Heart left ventricle (tissue), 16 donors: Measurements from ENCODE around the gene CAGE1. TPM values are rescaled to one million over a fixed set of nuclear protein-coding genes. Genes with fewer than 3 reads are reported as not detected.

ENCODE experiments used
- ATAC-seq, 4 donors: fragments of 200-7000 bp; cut with Tn5 transposase; one replicate each; pipeline ENCODE4 v1.9.1; 2020 to 2022; ENCODE audit warnings: moderate library complexity in 4 of 4, mild to moderate bottlenecking in 3 of 4, moderate number of reproducible peaks in 1 of 4
- DNase-seq, 5 donors: peaks; one replicate each; pipeline ENCODE4 v3.0.0-alpha.2; 2020
- H3K27ac ChIP-seq, 12 donors: fragments of 200-600 bp; sonication (generic) in 4 of 12; one replicate each; pipeline versions ENCODE4 v1.5.0 to v1.8.0; 2016 to 2022; ENCODE audit warnings: mild to moderate bottlenecking in 2 of 12
- H3K27me3 ChIP-seq, 9 donors: fragments of 200-600 bp; sonication (generic) in 2 of 9; one replicate each; pipeline versions ENCODE4 v1.5.1 to v1.8.0; 2016 to 2022; ENCODE audit warnings: mild to moderate bottlenecking in 3 of 9
- H3K36me3 ChIP-seq, 9 donors: fragments of 200-600 bp; sonication (generic) in 2 of 9; one replicate each; pipeline versions ENCODE4 v1.5.0 to v1.8.0; 2018 to 2022; ENCODE audit warnings: mild to moderate bottlenecking in 2 of 9
- H3K4me1 ChIP-seq, 12 donors: fragments of 200-600 bp; sonication (generic) in 4 of 12; one replicate each; pipeline versions ENCODE4 v1.5.0 to v1.8.0; 2016 to 2022; ENCODE audit warnings: mild to moderate bottlenecking in 3 of 12
- H3K4me3 ChIP-seq, 12 donors: fragments of 200-600 bp; sonication (generic) in 4 of 12; one replicate each; pipeline versions ENCODE4 v1.5.0 to v1.8.0; 2017 to 2022; ENCODE audit warnings: mild to moderate bottlenecking in 9 of 12, moderate library complexity in 4 of 12
- H3K9me3 ChIP-seq, 12 donors: fragments of 200-600 bp; sonication (generic) in 4 of 12; one replicate each; pipeline versions ENCODE4 v1.5.0 to v1.8.0; 2016 to 2022; ENCODE audit warnings: mild to moderate bottlenecking in 1 of 12
- CTCF ChIP-seq, 12 donors: fragments of 200-600 bp; sonication (generic) in 4 of 12; IDR thresholded peaks; one replicate each; pipeline versions ENCODE4 v1.5.0 to v1.8.0; 2018 to 2022; ENCODE audit warnings: antibody characterized with exemption in 12 of 12, mild to moderate bottlenecking in 5 of 12
- POLR2A ChIP-seq, 2 donors: fragments of 450-650 bp; IDR thresholded peaks; one replicate each; pipeline ENCODE4 v1.6.1; 2017; ENCODE audit warnings: antibody characterized with exemption in 2 of 2, mild to moderate bottlenecking in 2 of 2, moderate library complexity in 2 of 2
- WGBS, 4 donors: extraction: QIAGEN DNeasy Blood & Tissue Kit in 2 of 4; methylation state at CpG; one replicate each; pipeline versions ENCODE4 v1.1.5 to v1.1.7; 2013 to 2018; 5-methylcytosine and 5-hydroxymethylcytosine counted together
- intact Hi-C, 10 donors: fragments of 100-400 bp; cut with DNase I; formaldehyde crosslinking; loops; one replicate each; pipeline versions ENCODE4 v1.11.1 to v1.14.2; 2022
- polyA plus RNA-seq, 2 donors: library from polyadenylated mRNA; stranded (reverse); fragments of 200-250 nt; gene quantifications; one replicate each; pipeline ENCODE4 v1.2.3, GENCODE V29; 2013
- total RNA-seq, 9 donors: library from RNA; depleted of rRNA in 2 of 9; stranded (reverse); fragments of >200 nt in 2 of 9; fragmentation: NEBNext Ultra II Directional in 3 of 9; extraction: Animal tissue kit (Norgen Biotek cat#: 25700) in 3 of 9; gene quantifications; one replicate each; pipeline versions ENCODE4 v1.1.0 to v1.2.4, GENCODE V29; 2016 to 2023
- donor health status: ischemic (EF 13 %, LVEDD 7.1; RV severe dilation, severe dysfunction).
- donor health status: healthy with polysubstance abuse.
- donor health status: DM: no; HTN: yes; CAD: no.
- donor health status: DM: no; HTN: no; CAD: no.
- donor health status: ischemic (EF 25% LVEDD 6.9; RV normal size, moderate dysfunction).
- donor health status: ischemic (EF 25% LVEDD 5.7; RV mildly dilated, moderate dysfunction).
- donor health status: healthy.
- donor health status: DM: yes; HTN: yes; CAD: no.
- donor health status: ischemic (EF 35%, LVEDD 5.7; RV mildly dilated, moderate dysfunction).
- donor health status: nonischemic (EF 11% LVEDD 7.7; RV severe dilation, severe dysfunction).
- donor health status: DM: yes; HTN: yes; CAD: no.
- donor health status: PGD.
- donor health status: ischemic (EF 29% LVEDD 5.4; RV normal size, mild dysfunction).
- donor health status: nonischemic (EF 23%, LVEDD 6.1; RV moderate dilation, normal function).

CAGE1 gene
- total and polyA plus RNA-seq, 11 donors: 0.54 TPM; not detected in 10

GRCh38 chr6:7332090-7332745 lies 57.3 kb downstream of the CAGE1 start:
- no peak for DNase-seq
- Histone ChIP-seq H3K4me1 (peaks cover 0 to 17% (median 0%) of the 10 kb centered on the region in 12 donors), H3K27me3 (peaks cover 0 to under 1% (median 0%) of the 10 kb centered on the region in 9 donors), H3K9me3 (no peaks in the 10 kb centered on the region), H3K36me3 (no peaks in the 10 kb centered on the region), H3K27ac (no peak overlapping the region), H3K4me3 (no peak overlapping the region)
- no peak for ATAC-seq
- no peak for TF ChIP-seq POLR2A (IDR thresholded peaks at IDR 0.05)
- no peak for TF ChIP-seq CTCF (IDR thresholded peaks at IDR 0.05)
- WGBS, 4 donors: 79 to 87% (median 83%) methylated on average over 8 of the region's 8 CpGs
- intact Hi-C loops: no loop called here

- WGBS, 4 donors: 88 to 91% (median 89%) methylated on average over 7 of the region's 7 CpGs
- TF ChIP-seq POLR2A (IDR thresholded peaks at IDR 0.05) (no peak), CTCF (IDR thresholded peaks at IDR 0.05) (no peak)
- intact Hi-C loops: no loop called here
- H3K4me1 ChIP-seq: peaks cover 0 to 22% (median 0%) of the 10 kb centered on the region in 12 donors
- peaks cover 0 to 2% (median 0%) of the 10 kb centered on the region in 9 donors for H3K27me3 ChIP-seq
- H3K9me3 ChIP-seq: no peaks in the 10 kb centered on the region
- no peak for ATAC-seq
- no peak overlapping the region for H3K27ac ChIP-seq
- no peak for DNase-seq
- no peak overlapping the region for H3K4me3 ChIP-seq
- no peaks in the 10 kb centered on the region for H3K36me3 ChIP-seq
Measured at GRCh38 chr6:7331452-7331851, 58.1 kb downstream of the CAGE1 start.

GRCh38 chr6:7328243-7328642 lies 61.3 kb downstream of the CAGE1 start:
- DNase-seq: no peak
- no peak overlapping the region for H3K27ac ChIP-seq
- intact Hi-C loops: no loop called here
- H3K36me3 ChIP-seq: no peaks in the 10 kb centered on the region
- peak in 1 of 4 donors; percentile 13 for ATAC-seq
- H3K27me3 ChIP-seq: peaks cover 0 to 2% (median 0%) of the 10 kb centered on the region in 9 donors
- peaks cover 0 to 41% (median 0%) of the 10 kb centered on the region in 12 donors for H3K4me1 ChIP-seq
- WGBS, 4 donors: 45 to 71% (median 53%) methylated on average over 2 of the region's 2 CpGs
- TF ChIP-seq POLR2A (IDR thresholded peaks at IDR 0.05): no peak
- no peak overlapping the region for H3K4me3 ChIP-seq
- H3K9me3 ChIP-seq: no peaks in the 10 kb centered on the region

GRCh38 chr6:7325750-7326149 lies 63.8 kb downstream of the CAGE1 start:
- no peaks in the 10 kb centered on the region for H3K9me3 ChIP-seq
- H3K4me1 ChIP-seq: peaks cover 0 to 31% (median 0%) of the 10 kb centered on the region in 12 donors
- WGBS, 4 donors: 76 to 85% (median 82%) methylated on average over 3 of the region's 3 CpGs
- TF ChIP-seq POLR2A (IDR thresholded peaks at IDR 0.05) (no peak), CTCF (IDR thresholded peaks at IDR 0.05) (no peak)
- ATAC-seq (no peak), DNase-seq (no peak)
- intact Hi-C loops: no loop called here
- H3K4me3 ChIP-seq: no peak overlapping the region
- H3K36me3 ChIP-seq: no peaks in the 10 kb centered on the region
- peak overlapping the region in 1 of 12 donors; percentile 6 for H3K27ac ChIP-seq
- peaks cover 0 to 2% (median 0%) of the 10 kb centered on the region in 9 donors for H3K27me3 ChIP-seq
